BLaER1 treated with 17β-estradiol and CSF1 and Interleukin-3, amounts not matched to agents 10 nM and 100 nM (cell line): Measurements from ENCODE around the gene ANXA4.
"Not testable (repeated sequence)": the region's sequence is repeated elsewhere in the genome, so short reads cannot be mapped to it uniquely, and the experiment has no call there.

Source experiments
- H3K27ac ChIP-seq, 11 experiments: shearing (Covaris generic); formaldehyde crosslinking; 2 replicates each; pipeline ENCODE4 v1.8.1; 2022
- H3K27me3 ChIP-seq, 11 experiments: shearing (Covaris generic); formaldehyde crosslinking; 2 replicates each; pipeline ENCODE4 v1.8.1; 2022
- H3K36me3 ChIP-seq, 11 experiments: shearing (Covaris generic); formaldehyde crosslinking; 2 replicates each; pipeline ENCODE4 v1.8.1; 2022
- H3K4me1 ChIP-seq, 10 experiments: shearing (Covaris generic); formaldehyde crosslinking; 2 replicates each; pipeline ENCODE4 v1.8.1; 2022
- H3K4me2 ChIP-seq, 11 experiments: shearing (Covaris generic); formaldehyde crosslinking; 2 replicates each; pipeline ENCODE4 v1.8.1; 2022
- H3K4me3 ChIP-seq, 10 experiments: shearing (Covaris generic); formaldehyde crosslinking; 2 replicates each; pipeline ENCODE4 v1.8.1; 2022
- H3K9ac ChIP-seq, 11 experiments: shearing (Covaris generic); formaldehyde crosslinking; 2 replicates each; pipeline ENCODE4 v1.8.1; 2022
- H3K9me3 ChIP-seq, 11 experiments: shearing (Covaris generic); formaldehyde crosslinking; replicated peaks in 1 of 11; 2 replicates each; pipeline ENCODE4 v1.8.1; 2022
- H4K20me1 ChIP-seq, 11 experiments: shearing (Covaris generic); formaldehyde crosslinking; 2 replicates each; pipeline ENCODE4 v1.8.1; 2022
- Cebpa-rat ChIP-seq, 11 experiments: shearing (Covaris generic); IDR thresholded peaks; 2 replicates each; pipeline ENCODE4 v1.8.1; 2022

Gene ANXA4

DNA sequence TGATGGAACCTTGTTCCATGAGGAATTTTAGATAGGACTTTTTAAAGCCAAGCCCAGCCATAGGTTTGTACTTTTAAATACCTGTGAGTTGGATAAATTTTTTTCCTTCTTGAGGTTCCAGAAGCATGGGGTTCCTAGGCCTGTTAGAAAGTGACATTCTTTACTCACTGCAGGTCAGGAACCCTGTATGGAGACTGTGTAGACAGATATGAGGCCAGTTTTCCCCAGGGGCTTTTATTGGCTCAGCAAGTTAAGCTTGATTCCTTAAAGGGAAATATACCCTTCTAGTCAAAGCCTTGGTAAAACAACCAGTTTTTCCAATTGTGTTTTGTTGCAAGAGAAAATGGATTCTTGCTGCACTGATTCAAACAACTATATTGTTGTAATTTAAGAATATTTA is 49.1 kb downstream of the ANXA4 start:
- Histone ChIP-seq H3K4me2 (peak overlapping the region in 10 of 11 experiments; percentile 76 to 88 (median 84); a peak in 18 of 22 replicates), H3K27me3 (no peaks in the 10 kb centered on the region), H4K20me1 (peaks cover 0 to 14% (median 0%) of the 10 kb centered on the region in 11 experiments; a peak in 3 of 22 replicates), H3K27ac (peak overlapping the region in 4 of 11 experiments; percentile 23 to 77 (median 73); a peak in 4 of 22 replicates), H3K9me3 (no peaks in the 10 kb centered on the region), H3K9ac (peak overlapping the region in 1 of 11 experiments; percentile 72; a peak in 1 of 22 replicates), H3K36me3 (peaks cover 0 to 82% (median 5%) of the 10 kb centered on the region in 11 experiments; a peak in 10 of 22 replicates), H3K4me3 (no peak overlapping the region; a peak in 1 of 20 replicates), H3K4me1 (peaks cover 33 to 46% (median 39%) of the 10 kb centered on the region in 10 experiments)
- TF ChIP-seq Cebpa-rat (IDR thresholded peaks at IDR 0.05): no peak

DNA sequence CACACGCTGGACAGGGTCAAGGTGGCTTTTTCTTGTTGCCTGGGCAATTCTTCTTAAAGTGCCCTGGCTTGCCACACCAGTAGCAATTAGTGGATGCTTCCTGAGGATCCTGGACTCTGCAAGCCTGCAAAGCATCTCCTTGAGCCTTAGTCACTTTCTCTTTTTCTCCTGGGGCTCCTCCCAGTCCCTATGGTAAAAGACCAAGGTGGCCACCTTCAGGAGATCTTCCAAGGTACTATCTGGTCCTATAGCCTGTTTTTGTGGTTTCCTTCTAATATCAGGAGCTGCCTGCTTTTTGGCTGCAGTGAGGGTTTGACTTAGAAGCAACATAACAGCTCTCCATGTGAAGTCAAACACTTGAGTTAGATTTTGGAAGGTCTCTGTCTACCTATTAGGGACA is 54.2 kb downstream of the ANXA4 start:
- Histone ChIP-seq H4K20me1 (peaks cover 0 to 42% (median 0%) of the 10 kb centered on the region in 11 experiments; a peak in 4 of 22 replicates), H3K4me1 (peaks cover 18 to 31% (median 22%) of the 10 kb centered on the region in 10 experiments), H3K9me3 (peaks cover 0 to 8% (median 0%) of the 10 kb centered on the region in 11 experiments; a peak in 5 of 22 replicates), H3K4me3 (no peak overlapping the region), H3K27me3 (no peaks in the 10 kb centered on the region), H3K36me3 (peaks cover 0 to 99% (median 0%) of the 10 kb centered on the region in 11 experiments; a peak in 7 of 22 replicates), H3K27ac (no peak overlapping the region), H3K4me2 (no peak overlapping the region; a peak in 1 of 22 replicates), H3K9ac (no peak overlapping the region)
- TF ChIP-seq Cebpa-rat (IDR thresholded peaks at IDR 0.05): no peak

DNA sequence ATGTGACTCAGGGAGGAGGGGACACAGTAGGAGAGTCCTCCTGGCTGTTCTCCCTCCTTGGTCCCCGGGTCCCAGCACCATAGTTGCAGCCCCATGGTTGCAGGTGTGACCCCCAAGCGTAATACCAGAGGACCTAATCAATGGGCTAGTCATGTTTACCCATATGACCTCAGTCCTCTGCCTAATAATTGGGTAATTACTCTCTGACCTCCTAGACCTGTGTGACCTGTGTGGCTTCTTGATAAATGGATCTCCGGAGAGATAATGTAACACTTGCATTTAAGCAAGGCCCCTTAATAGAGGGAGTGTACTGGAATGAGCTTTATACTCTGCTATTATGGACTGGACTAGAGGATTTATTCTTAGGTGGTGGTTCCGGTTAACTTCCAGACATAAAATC is 55.3 kb downstream of the ANXA4 start:
- no peak overlapping the region for H3K4me3 ChIP-seq
- H3K27ac ChIP-seq: no peak overlapping the region
- H3K27me3 ChIP-seq: no peaks in the 10 kb centered on the region
- H4K20me1 ChIP-seq: peaks cover 0 to 49% (median 0%) of the 10 kb centered on the region in 11 experiments; a peak in 4 of 22 replicates
- H3K9ac ChIP-seq: no peak overlapping the region
- peaks cover 16 to 39% (median 20%) of the 10 kb centered on the region in 10 experiments for H3K4me1 ChIP-seq
- no peak overlapping the region; a peak in 1 of 22 replicates for H3K4me2 ChIP-seq
- peaks cover 0 to 8% (median 0%) of the 10 kb centered on the region in 11 experiments; a peak in 5 of 22 replicates for H3K9me3 ChIP-seq
- no peak for TF ChIP-seq Cebpa-rat (IDR thresholded peaks at IDR 0.05)
- peaks cover 0 to 100% (median 0%) of the 10 kb centered on the region in 11 experiments; a peak in 7 of 22 replicates for H3K36me3 ChIP-seq

DNA sequence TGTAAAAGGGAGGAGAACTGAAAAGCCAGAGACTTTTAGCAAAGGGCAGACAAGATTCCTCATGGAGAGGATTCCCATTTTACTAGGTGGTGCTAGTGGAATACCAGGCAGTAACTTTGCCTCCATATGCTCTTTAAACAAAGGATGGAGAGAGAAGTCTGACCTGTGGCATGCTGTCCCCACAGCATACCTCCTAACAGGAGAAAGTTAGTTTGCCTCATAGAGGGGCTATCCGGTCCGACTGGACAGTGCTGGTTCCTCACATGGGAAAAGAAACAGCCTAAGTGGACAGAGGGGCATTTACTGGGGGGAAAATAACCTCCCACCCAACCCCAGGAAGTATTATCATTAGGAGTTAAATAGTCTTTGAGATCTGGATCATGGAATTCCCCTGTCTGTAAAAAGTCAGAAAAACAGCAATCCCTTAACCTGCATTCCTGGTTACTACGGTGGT is 55.9 kb downstream of the ANXA4 start:
- Histone ChIP-seq H3K9me3 (peaks cover 0 to 8% (median 0%) of the 10 kb centered on the region in 11 experiments; a peak in 5 of 22 replicates), H3K36me3 (peaks cover 0 to 99% (median 0%) of the 10 kb centered on the region in 11 experiments; a peak in 7 of 22 replicates), H3K27ac (no peak overlapping the region), H3K27me3 (no peaks in the 10 kb centered on the region), H3K4me1 (peaks cover 18 to 45% (median 23%) of the 10 kb centered on the region in 10 experiments), H3K4me2 (peak overlapping the region in 10 of 11 experiments; percentile 40 to 77 (median 64); a peak in 17 of 22 replicates), H3K9ac (peak overlapping the region in 1 of 11 experiments; percentile 27; a peak in 2 of 22 replicates), H4K20me1 (peaks cover 0 to 50% (median 0%) of the 10 kb centered on the region in 11 experiments; a peak in 4 of 22 replicates), H3K4me3 (no peak overlapping the region)
- no peak for TF ChIP-seq Cebpa-rat (IDR thresholded peaks at IDR 0.05)

DNA sequence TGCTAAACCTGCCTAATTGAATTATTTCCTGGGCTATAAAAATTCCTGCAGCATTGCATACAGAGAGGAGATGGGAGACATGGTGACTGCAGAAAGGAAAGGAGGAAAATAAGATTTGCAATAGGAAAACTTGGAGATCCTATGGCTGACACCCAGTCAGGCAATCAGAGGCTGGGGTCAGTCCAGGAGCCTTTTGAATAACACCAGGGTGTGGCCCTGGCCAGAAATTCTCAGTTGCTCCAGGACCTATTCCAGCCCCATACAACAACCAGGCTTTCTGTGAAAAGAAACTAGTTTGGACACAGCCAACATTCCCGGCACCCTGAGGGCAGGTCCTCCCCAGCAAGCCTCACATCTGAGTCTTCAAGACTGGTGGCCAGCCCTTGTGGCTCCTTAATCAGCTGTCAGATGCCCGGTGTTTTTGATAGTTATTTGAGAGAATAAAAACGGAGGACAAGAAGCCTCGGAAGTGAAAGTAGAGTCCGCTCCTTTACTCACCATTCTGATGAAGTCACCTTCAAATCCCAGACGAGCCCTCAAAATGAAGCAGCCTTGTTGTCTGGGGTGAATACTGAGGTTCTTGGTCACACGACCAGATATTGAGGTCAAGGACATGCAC is 56.5 kb downstream of the ANXA4 start:
- no peak for TF ChIP-seq Cebpa-rat (IDR thresholded peaks at IDR 0.05)
- H3K36me3 ChIP-seq: peaks cover 0 to 98% (median 0%) of the 10 kb centered on the region in 11 experiments; a peak in 7 of 22 replicates
- H3K9me3 ChIP-seq: peaks cover 0 to 8% (median 0%) of the 10 kb centered on the region in 11 experiments; a peak in 5 of 22 replicates
- no peak overlapping the region for H3K4me3 ChIP-seq
- H3K4me2 ChIP-seq: peak overlapping the region; percentile 40 to 77 (median 65)
- peaks cover 0 to 50% (median 0%) of the 10 kb centered on the region in 11 experiments; a peak in 4 of 22 replicates for H4K20me1 ChIP-seq
- H3K9ac ChIP-seq: peak overlapping the region in 7 of 11 experiments; percentile 2 to 44 (median 25); a peak in 9 of 22 replicates
- peaks cover 23 to 51% (median 27%) of the 10 kb centered on the region in 10 experiments for H3K4me1 ChIP-seq
- H3K27me3 ChIP-seq: no peaks in the 10 kb centered on the region
- no peak overlapping the region for H3K27ac ChIP-seq

DNA sequence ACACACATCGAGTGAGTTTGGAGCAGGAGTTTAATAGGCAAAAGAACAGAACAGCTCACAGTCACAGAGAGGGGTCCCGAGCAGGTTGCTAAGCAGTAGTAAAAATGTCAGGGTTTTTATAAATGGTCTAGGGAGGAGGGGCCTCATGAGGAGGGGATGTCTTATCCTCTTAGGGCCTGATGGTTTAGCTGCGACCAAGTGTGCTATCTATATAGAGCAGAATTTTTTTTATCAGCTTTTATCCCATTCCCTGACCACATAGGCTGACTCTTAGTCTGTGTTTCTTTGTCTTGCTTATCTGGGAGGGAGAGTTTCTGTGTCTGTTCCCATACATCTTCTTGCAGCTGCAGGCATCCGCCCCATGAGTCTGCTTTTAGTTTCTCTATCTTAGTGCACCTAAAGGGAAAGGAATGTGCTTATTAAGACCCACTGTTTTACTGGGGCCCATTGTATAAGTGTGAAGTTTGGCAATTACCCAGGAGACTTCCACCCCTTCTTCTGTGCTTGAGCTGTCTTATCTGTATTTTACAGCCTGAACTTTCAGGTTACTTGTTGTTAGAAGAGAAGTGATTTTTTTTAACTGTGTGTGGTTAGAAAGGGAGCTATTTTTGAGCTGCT is 57.1 kb downstream of the ANXA4 start:
- Histone ChIP-seq H3K4me1 (peaks cover 28 to 57% (median 32%) of the 10 kb centered on the region in 10 experiments), H3K9ac (peak overlapping the region in 6 of 11 experiments; percentile 2 to 44 (median 20); a peak in 9 of 22 replicates), H3K36me3 (peaks cover 0 to 97% (median 0%) of the 10 kb centered on the region in 11 experiments; a peak in 7 of 22 replicates), H3K9me3 (peaks cover 0 to 8% (median 0%) of the 10 kb centered on the region in 11 experiments; a peak in 5 of 22 replicates), H3K4me2 (peak overlapping the region; percentile 40 to 77 (median 65); a peak in 21 of 22 replicates), H3K27ac (no peak overlapping the region), H3K4me3 (no peak overlapping the region), H3K27me3 (no peaks in the 10 kb centered on the region), H4K20me1 (peaks cover 0 to 48% (median 0%) of the 10 kb centered on the region in 11 experiments; a peak in 4 of 22 replicates)
- TF ChIP-seq Cebpa-rat (IDR thresholded peaks at IDR 0.05): no peak

DNA sequence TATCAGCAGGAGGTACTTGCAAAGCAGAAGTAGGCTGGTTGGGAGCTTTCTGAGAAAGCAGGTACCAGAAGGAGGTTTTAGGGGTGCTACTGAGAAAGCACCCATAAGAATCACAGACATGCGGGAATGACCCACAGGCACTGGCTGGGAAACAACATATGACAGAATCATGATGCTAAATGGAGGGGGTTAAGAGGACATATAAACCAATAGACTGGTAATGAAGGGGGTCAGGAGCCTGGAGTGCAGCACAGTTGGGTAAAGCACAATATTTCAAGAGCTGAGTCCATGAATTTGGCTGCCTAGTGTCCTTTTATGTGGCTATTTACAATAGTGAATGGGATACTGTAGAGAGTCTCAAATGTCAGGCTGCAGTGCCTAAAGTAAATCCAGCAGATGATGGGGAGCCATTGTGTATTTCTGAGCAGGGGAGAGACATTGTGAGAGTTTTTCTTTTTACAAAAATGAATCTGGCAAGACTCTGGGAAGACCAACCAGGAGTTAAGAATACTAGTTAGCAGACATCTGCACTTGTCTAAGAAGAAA is 59.9 kb downstream of the ANXA4 start:
- Histone ChIP-seq H3K4me1 (peaks cover 35 to 55% (median 40%) of the 10 kb centered on the region in 10 experiments), H3K36me3 (peaks cover 5 to 97% (median 13%) of the 10 kb centered on the region in 11 experiments; a peak in 13 of 22 replicates), H3K27ac (no peak overlapping the region), H3K27me3 (no peaks in the 10 kb centered on the region), H4K20me1 (peaks cover 0 to 29% (median 0%) of the 10 kb centered on the region in 11 experiments; a peak in 4 of 22 replicates), H3K9me3 (peaks cover 0 to 8% (median 0%) of the 10 kb centered on the region in 11 experiments; a peak in 5 of 22 replicates), H3K4me2 (no peak overlapping the region; a peak in 1 of 22 replicates), H3K4me3 (no peak overlapping the region), H3K9ac (no peak overlapping the region)
- no peak for TF ChIP-seq Cebpa-rat (IDR thresholded peaks at IDR 0.05)

DNA sequence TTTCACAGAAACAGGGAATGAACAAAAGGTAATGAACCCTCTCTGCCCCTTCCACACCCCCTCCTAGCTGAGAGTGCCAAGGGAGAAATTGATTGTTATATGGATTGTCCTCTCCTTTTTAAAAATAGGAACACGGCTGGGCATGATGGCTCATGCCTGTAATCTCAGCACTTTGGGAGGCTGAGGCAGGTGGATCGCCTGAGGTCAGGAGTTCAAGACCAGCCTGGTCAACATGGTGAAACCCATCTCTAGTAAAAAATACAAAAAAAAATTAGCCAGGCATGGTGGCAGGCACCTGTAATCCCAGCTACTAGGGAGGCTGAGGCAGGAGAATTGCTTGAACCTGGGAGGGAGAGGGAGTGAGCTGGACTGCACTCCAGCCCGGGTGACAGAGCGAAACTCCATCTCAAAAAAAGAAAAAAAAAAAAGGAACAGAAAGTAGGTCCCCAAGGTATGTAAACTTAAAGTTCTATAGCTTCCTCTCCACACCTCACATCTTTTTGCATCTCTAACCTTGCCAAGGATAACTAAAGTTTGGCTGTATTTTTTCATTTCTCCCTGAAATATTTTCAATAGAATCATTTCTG is 60.9 kb downstream of the ANXA4 start:
- H3K27me3 ChIP-seq, H3K9me3 ChIP-seq, H3K27ac ChIP-seq, H3K9ac ChIP-seq, H3K4me3 ChIP-seq: not testable (repeated sequence)
- Histone ChIP-seq H3K4me1 (peaks cover 33 to 45% (median 39%) of the 10 kb centered on the region in 10 experiments), H3K4me2 (peak overlapping the region in 5 of 11 experiments; percentile 2 to 57 (median 44); a peak in 6 of 22 replicates), H3K36me3 (peaks cover 6 to 97% (median 19%) of the 10 kb centered on the region in 11 experiments; a peak in 14 of 22 replicates), H4K20me1 (peaks cover 0 to 18% (median 0%) of the 10 kb centered on the region in 11 experiments; a peak in 4 of 22 replicates)
